ENCODE measurements around the gene LSR. TPM values are rescaled to one million over a fixed set of nuclear protein-coding genes. Genes with fewer than 3 reads are reported as not detected.
"Not testable (repeated sequence)": the region's sequence is repeated elsewhere in the genome, so short reads cannot be mapped to it uniquely, and the experiment has no call there.

LSR gene
- total RNA-seq, 4 donors from 2014 or later = 2.5 to 11.4 (median 5.2) TPM

- Histone ChIP-seq H3K36me3 (no peaks in the 10 kb centered on the region), H3K27me3 (no peaks in the 10 kb centered on the region), H3K9me3 (no peaks in the 10 kb centered on the region), H3K4me3 (no peak overlapping the region), H3K27ac (peak overlapping the region in 1 of 4 donors; percentile 33), H3K4me1 (peaks cover 12 to 19% of the 10 kb centered on the region in 2 donors)
- DNase-seq (peak; percentile 22 to 29), ATAC-seq (no peak)
- TF ChIP-seq CTCF (IDR thresholded peaks at IDR 0.05 in 4 of 5, conservative IDR thresholded peaks at IDR 0.05 in 1 of 5) (no peak), POLR2A (IDR thresholded peaks at IDR 0.05) (no peak)
- intact Hi-C loops (cut with DNase I; ENCODE audit: low total_unique reads) (no loop called here), in situ Hi-C loops (cut with MboI; ENCODE audit: low sequenced_read_pairs in 4 of 4) (no loop called here)
Measured at GRCh38 chr19:35216833-35217648, 31.8 kb upstream of the LSR start.

GRCh38 chr19:35217649-35217990, 31.2 kb upstream of the LSR start:
- H3K9me3 ChIP-seq = no peaks in the 10 kb centered on the region
- ATAC-seq = no peak
- H3K27ac ChIP-seq = peak overlapping the region in 1 of 4 donors; percentile 33
- H3K4me1 ChIP-seq = peaks cover 12 to 19% of the 10 kb centered on the region in 2 donors
- H3K36me3 ChIP-seq = no peaks in the 10 kb centered on the region
- in situ Hi-C loops (cut with MboI; ENCODE audit: low sequenced_read_pairs in 4 of 4) (no loop called here), intact Hi-C loops (cut with DNase I; ENCODE audit: low total_unique reads) (no loop called here)
- no peak for TF ChIP-seq CTCF (IDR thresholded peaks at IDR 0.05 in 4 of 5, conservative IDR thresholded peaks at IDR 0.05 in 1 of 5)
- no peak for TF ChIP-seq POLR2A (IDR thresholded peaks at IDR 0.05)
- no peaks in the 10 kb centered on the region for H3K27me3 ChIP-seq
- DNase-seq = no peak
- no peak overlapping the region for H3K4me3 ChIP-seq

DNA sequence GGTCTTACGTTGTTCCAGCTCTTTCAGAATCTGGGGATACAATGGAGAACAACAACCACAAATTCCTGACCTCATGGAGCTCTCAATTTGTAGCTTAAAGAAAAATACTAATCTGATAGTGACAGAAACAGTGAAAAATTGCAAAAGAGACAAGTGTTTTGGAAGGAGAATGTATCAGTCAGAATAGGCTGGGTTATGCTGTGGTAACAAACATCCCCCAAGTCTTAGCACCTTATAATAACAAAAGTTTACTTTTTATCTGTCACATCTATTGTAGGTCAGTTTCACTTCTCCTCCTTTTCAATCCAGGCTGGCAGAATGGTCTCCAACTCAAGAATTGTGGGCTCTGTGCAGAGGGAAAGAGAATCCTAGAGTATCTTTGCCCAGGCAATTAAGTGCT, 29.8 kb upstream of the LSR start:
- intact Hi-C loops (cut with DNase I; ENCODE audit: low total_unique reads) (no loop called here), in situ Hi-C loops (cut with MboI; ENCODE audit: low sequenced_read_pairs in 4 of 4) (no loop called here)
- H3K27ac ChIP-seq = no peak overlapping the region
- H3K4me1 ChIP-seq = peaks cover 5 to 10% of the 10 kb centered on the region in 2 donors
- no peaks in the 10 kb centered on the region for H3K9me3 ChIP-seq
- peaks cover 0 to 5% (median 0%) of the 10 kb centered on the region in 3 donors for H3K27me3 ChIP-seq
- no peak overlapping the region for H3K4me3 ChIP-seq
- no peaks in the 10 kb centered on the region for H3K36me3 ChIP-seq
- no peak for TF ChIP-seq POLR2A (IDR thresholded peaks at IDR 0.05)
- TF ChIP-seq CTCF (IDR thresholded peaks at IDR 0.05 in 4 of 5, conservative IDR thresholded peaks at IDR 0.05 in 1 of 5) = no peak
- ATAC-seq = no peak
- DNase-seq = no peak

DNA sequence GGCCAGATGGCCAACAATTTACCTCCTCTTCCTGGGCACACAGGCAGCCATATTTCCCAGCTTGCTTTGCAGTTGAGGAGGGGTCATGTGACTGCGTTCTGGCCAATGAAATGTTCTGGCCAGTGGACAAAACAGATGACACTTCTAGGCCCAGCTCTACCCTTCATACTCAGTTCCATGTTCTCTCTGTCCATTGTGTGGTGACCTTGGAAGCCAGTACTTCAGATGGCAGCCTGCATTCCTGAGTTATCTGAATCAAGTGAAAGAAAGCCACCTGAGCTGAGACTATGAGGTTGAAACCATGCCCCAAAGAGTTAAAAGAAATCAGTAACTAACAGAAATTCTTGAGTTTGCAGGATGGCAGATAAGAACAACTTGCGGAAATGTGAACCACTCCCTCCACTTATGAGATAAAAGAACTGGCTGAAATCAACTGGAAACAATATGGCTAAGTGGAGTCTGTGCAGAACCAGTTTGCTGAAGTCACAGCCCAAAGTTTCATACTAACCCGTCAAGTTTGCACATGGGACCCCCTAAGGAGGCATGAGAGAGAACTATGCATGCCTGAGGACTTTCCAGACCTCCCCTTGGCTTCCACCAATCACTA, 28.4 kb upstream of the LSR start:
- H3K4me3 ChIP-seq = peak overlapping the region in 1 of 4 donors; percentile 6
- no peaks in the 10 kb centered on the region for H3K4me1 ChIP-seq
- TF ChIP-seq POLR2A (IDR thresholded peaks at IDR 0.05) = no peak
- no peak for TF ChIP-seq CTCF (IDR thresholded peaks at IDR 0.05 in 4 of 5, conservative IDR thresholded peaks at IDR 0.05 in 1 of 5)
- ATAC-seq = no peak
- no peaks in the 10 kb centered on the region for H3K36me3 ChIP-seq
- H3K27me3 ChIP-seq = peaks cover 0 to 5% (median 0%) of the 10 kb centered on the region in 3 donors
- intact Hi-C loops (cut with DNase I; ENCODE audit: low total_unique reads) (no loop called here), in situ Hi-C loops (cut with MboI; ENCODE audit: low sequenced_read_pairs in 4 of 4) (no loop called here)
- no peak overlapping the region for H3K27ac ChIP-seq
- DNase-seq = no peak
- no peaks in the 10 kb centered on the region for H3K9me3 ChIP-seq

GRCh38 chr19:35220973-35221590, 27.7 kb upstream of the LSR start:
- H3K4me3 ChIP-seq; H3K27ac ChIP-seq; intact Hi-C loops (cut with DNase I; ENCODE audit: low total_unique reads); ATAC-seq; H3K36me3 ChIP-seq; H3K9me3 ChIP-seq; in situ Hi-C loops (cut with MboI; ENCODE audit: low sequenced_read_pairs in 4 of 4); H3K4me1 ChIP-seq; DNase-seq; H3K27me3 ChIP-seq: not testable (repeated sequence)
